ENCODE results near the gene LAMB1. TPM values are rescaled to one million over a fixed set of nuclear protein-coding genes. Genes with fewer than 3 reads are reported as not detected.

LAMB1 gene
- total RNA-seq, 1 experiment from 2014 or later: 32.0 TPM

- Histone ChIP-seq H3K79me2 (ENCODE audit: insufficient read depth, low read length) (no peaks in the 10 kb centered on the region), H3K4me1 (ENCODE audit: control insufficient read depth in 1 of 2, insufficient read depth in 2 of 2, low read length in 2 of 2) (peaks cover 24 to 31% of the 10 kb centered on the region in 2 experiments)
These were observed 9.1 kb downstream of the LAMB1 start for GRCh38 chr7:107993891-107994291.

More at GRCh38 chr7:107993891-107994291, 9.1 kb downstream of the LAMB1 start:
- no peak overlapping the region for H3K4me2 ChIP-seq (ENCODE audit: low read length)
- BruUV-seq (replicated peaks): no TSS peak
- POLR2A ChIA-PET: no interaction called here
- no peak overlapping the region for H3K4me3 ChIP-seq (replicated peaks in 1 of 2; ENCODE audit: low read depth in 1 of 2, low read length in 2 of 2)
- RAD21 ChIA-PET (ENCODE audit: low non-redundant PET in 1 of 2, low total read pairs in 2 of 2, uncharacterized antibody in 2 of 2, unreplicated experiment in 2 of 2): no interaction called here
- no peak for TF ChIP-seq REST (IDR thresholded peaks at IDR 0.05; ENCODE audit: low read depth)
- no peak for TF ChIP-seq ZFX (IDR thresholded peaks at IDR 0.05)
- TF ChIP-seq, protein P1, sequence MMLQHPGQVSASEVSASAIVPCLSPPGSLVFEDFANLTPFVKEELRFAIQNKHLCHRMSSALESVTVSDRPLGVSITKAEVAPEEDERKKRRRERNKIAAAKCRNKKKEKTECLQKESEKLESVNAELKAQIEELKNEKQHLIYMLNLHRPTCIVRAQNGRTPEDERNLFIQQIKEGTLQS (IDR thresholded peaks at IDR 0.05): no peak
- no peak for TF ChIP-seq MAX (IDR thresholded peaks at IDR 0.05)
- no peak overlapping the region for H2AFZ ChIP-seq (ENCODE audit: low read depth, low read length, poor library complexity, severe bottlenecking)
- intact Hi-C loops (cut with micrococcal nuclease): no loop called here
- H4K20me1 ChIP-seq (ENCODE audit: insufficient read depth): no peaks in the 10 kb centered on the region
- H3K9me3 ChIP-seq (ENCODE audit: control insufficient read depth in 1 of 2, insufficient read depth in 1 of 2, low read depth in 1 of 2, low read length in 2 of 2): no peaks in the 10 kb centered on the region
- ATAC-seq (no peak), DNase-seq (ENCODE audit: low read depth, low spot score) (no peak)
- no peaks in the 10 kb centered on the region for H3K36me3 ChIP-seq (ENCODE audit: control insufficient read depth in 1 of 2, insufficient read depth in 2 of 2, low read length in 2 of 2)
- no peak overlapping the region for H3K9ac ChIP-seq (ENCODE audit: low read length)
- H3K27me3 ChIP-seq (ENCODE audit: insufficient read depth, low read length): no peaks in the 10 kb centered on the region
- H3K9me2 ChIP-seq (ENCODE audit: insufficient read depth): no peaks in the 10 kb centered on the region
- CTCF ChIA-PET: no interaction called here
- no peak overlapping the region for H3K27ac ChIP-seq (ENCODE audit: low read depth, low read length)

Measured in HCT116 (cell line).